PC-3 (cell line): Measurements from ENCODE around the gene ROBO2.

Experiments
- CTCF ChIP-seq: fragments of 300-600 bp; sonication (generic); conservative IDR thresholded peaks from 2 replicates; pipeline ENCODE4 v1.5.1; 2017; ENCODE audit warnings: antibody characterized with exemption, low read depth, mild to moderate bottlenecking, low read length
- EZH2 ChIP-seq: fragments of 300-600 bp; sonication (generic); IDR thresholded peaks from one replicate; pipeline ENCODE4 v1.6.1; 2017; ENCODE audit warnings: antibody characterized with exemption, mild to moderate bottlenecking, low read length; ENCODE audit not compliant: unreplicated experiment
- EZH2phosphoT487 ChIP-seq: fragments of 300-600 bp; sonication (generic); IDR thresholded peaks from 2 replicates; pipeline ENCODE4 v1.6.1; 2018; ENCODE audit warnings: mild to moderate bottlenecking, antibody characterized with exemption, low read length, borderline replicate concordance

- TF ChIP-seq CTCF (no peak), EZH2 (no peak), EZH2phosphoT487 (no peak)
Measured at GRCh38 chr3:77146004-77146403, 106.1 kb downstream of the ROBO2 start.
